Measurements from ENCODE around the gene ITGA11. TPM values are rescaled to one million over a fixed set of nuclear protein-coding genes. Genes with fewer than 3 reads are reported as not detected.

Gene ITGA11
- total RNA-seq, 4 donors from 2014 or later = 0.48 to 10.6 (median 2.6) TPM

DNA sequence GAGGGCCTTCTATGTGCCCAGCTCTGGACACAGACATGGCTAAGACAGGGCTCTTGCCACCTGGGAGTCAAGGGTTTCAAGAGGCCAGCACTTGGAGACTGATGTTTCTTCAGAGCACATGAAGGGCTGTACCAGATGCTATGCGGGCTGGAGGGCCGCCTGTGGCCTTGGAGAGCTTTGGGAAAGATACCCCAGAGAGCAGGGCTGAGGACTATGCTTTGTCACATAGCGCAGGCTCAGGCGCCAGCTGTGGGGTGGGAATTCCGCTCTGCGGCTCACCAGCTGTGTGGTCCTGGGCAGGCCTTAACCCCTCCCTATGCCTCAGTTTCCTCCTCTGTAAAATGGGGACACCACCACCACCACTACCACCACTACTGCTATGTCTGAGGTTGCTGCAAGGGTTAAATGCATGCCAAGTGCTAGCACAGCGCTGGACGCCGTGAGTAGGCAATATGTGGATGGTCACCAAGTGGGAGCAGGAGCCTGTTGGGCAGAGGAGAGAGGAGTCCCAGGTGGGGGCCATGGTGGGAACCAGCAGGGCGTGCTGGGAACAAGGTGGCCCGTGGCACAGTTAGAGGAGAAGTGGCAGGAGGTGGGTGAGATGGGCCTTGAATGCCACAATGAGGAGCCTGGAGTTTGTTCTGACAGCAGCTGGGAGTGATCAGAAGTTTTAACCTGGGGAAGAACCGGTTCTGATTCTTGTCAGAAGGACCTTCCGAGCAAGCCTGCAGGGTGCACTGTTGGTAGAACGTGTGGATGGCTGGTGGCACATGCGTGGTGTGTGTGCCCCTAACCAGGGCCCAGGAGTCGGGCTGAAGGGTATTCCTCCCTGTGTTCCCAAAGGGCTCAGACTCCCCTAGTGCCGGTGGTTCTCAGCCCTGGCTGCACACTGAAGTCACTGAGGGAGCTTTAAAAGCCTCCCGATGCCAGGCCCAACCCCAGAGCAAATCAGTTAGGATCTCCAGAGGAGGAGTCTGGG lies 112.7 kb downstream of the ITGA11 start:
- no peak for DNase-seq (ENCODE audit: low spot score)
- TF ChIP-seq, protein P1, sequence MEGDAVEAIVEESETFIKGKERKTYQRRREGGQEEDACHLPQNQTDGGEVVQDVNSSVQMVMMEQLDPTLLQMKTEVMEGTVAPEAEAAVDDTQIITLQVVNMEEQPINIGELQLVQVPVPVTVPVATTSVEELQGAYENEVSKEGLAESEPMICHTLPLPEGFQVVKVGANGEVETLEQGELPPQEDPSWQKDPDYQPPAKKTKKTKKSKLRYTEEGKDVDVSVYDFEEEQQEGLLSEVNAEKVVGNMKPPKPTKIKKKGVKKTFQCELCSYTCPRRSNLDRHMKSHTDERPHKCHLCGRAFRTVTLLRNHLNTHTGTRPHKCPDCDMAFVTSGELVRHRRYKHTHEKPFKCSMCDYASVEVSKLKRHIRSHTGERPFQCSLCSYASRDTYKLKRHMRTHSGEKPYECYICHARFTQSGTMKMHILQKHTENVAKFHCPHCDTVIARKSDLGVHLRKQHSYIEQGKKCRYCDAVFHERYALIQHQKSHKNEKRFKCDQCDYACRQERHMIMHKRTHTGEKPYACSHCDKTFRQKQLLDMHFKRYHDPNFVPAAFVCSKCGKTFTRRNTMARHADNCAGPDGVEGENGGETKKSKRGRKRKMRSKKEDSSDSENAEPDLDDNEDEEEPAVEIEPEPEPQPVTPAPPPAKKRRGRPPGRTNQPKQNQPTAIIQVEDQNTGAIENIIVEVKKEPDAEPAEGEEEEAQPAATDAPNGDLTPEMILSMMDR (IDR thresholded peaks at IDR 0.05) = no peak
- no peak for ATAC-seq (ENCODE audit: low FRiP score)

GRCh38 chr15:68318008-68318835 lies 113.7 kb downstream of the ITGA11 start:
- TF ChIP-seq, protein P1 (IDR thresholded peaks at IDR 0.05) = no peak
- no peak for DNase-seq (ENCODE audit: low spot score)
- ATAC-seq (ENCODE audit: low FRiP score) = no peak

DNA sequence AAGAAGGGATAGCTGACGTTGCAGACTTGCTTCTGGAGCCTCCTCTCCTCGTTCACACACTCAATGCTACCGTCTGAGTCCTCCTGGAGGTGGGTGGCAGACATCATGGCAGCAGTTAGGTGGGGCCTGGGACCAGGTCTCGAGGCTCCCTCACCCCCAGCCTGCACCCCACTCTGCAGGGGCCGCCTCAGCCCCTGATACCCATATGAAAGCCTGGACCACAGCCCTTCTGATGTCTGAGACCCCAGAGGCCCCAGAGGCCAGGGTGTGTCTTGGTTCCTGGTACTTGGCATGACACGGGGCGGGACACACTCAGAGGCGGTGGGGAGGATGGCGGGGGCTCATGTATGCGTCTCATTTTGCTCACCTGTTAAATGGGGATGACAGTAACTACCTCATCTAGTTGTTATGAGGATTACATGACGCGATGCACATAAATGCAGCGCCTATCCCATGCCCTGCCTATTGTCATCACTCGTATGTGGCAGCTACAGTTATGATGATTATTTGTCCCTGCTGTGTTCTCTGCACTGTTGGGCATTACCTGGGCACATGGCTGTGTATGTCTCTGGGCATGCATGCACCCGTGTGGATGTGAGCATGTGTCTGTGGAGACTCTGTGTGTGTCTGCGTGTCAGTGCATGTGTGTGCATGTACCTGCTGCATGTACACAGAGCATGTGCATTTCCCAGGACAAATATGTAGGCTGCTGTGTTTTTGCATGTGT lies 114.5 kb downstream of the ITGA11 start:
- TF ChIP-seq, protein P1 (IDR thresholded peaks at IDR 0.05) = no peak
- DNase-seq (ENCODE audit: low spot score) (no peak), ATAC-seq (ENCODE audit: low FRiP score) (no peak)

- DNase-seq (ENCODE audit: low spot score) = peak; percentile 10
Measured at GRCh38 chr15:68316061-68316804, 115.7 kb downstream of the ITGA11 start.

DNA sequence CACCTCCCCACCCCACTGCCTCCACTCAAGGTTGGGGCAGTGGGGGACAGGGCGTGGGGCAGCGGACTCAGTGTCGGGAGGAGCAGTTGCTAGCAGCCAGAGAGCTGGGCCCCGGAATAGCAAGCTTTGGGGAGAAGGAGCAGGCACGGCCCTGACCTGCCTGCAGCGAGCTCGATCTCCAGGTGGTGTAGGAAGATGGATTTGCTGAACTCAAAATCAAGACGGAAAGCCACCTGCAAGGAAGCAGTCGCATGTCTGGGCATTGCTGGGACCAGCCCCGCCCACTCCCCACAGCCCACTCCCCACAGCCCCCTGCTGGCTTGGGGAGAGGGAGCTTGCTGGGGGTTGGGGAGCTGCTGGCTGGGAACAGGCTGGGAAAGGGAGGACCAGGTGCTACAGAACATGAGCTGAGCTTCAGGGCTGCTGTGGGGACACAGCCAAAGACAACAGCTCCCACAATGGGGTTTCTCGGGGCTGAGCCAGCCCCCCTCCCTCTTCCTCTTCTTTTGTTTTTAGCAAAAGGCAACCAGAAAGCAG lies 116.4 kb downstream of the ITGA11 start:
- TF ChIP-seq, protein P1 (IDR thresholded peaks at IDR 0.05) = no peak
- DNase-seq (ENCODE audit: low spot score) (peak; percentile 16), ATAC-seq (ENCODE audit: low FRiP score) (no peak)

More at GRCh38 chr15:68316061-68316804, 115.7 kb downstream of the ITGA11 start:
- ATAC-seq (ENCODE audit: low FRiP score) = no peak
- TF ChIP-seq, protein P1 (IDR thresholded peaks at IDR 0.05) = no peak

GRCh38 chr15:68315035-68315434 lies 116.9 kb downstream of the ITGA11 start:
- DNase-seq (ENCODE audit: low spot score) (no peak), ATAC-seq (ENCODE audit: low FRiP score) (no peak)
- TF ChIP-seq, protein P1 (IDR thresholded peaks at IDR 0.05) = no peak

All from omental fat pad (tissue), 4 donors.